HG02970 (cell line): ENCODE measurements around the gene TRIM65.

Experiments used
- ATAC-seq: cut with Tn5 transposase; IDR thresholded peaks from one replicate; pipeline ENCODE4 v1.9.1; 2021; ENCODE audit warnings: mild to moderate bottlenecking, moderate library complexity, moderate number of reproducible peaks; ENCODE audit not compliant: unreplicated experiment, low FRiP score

Gene TRIM65

DNA sequence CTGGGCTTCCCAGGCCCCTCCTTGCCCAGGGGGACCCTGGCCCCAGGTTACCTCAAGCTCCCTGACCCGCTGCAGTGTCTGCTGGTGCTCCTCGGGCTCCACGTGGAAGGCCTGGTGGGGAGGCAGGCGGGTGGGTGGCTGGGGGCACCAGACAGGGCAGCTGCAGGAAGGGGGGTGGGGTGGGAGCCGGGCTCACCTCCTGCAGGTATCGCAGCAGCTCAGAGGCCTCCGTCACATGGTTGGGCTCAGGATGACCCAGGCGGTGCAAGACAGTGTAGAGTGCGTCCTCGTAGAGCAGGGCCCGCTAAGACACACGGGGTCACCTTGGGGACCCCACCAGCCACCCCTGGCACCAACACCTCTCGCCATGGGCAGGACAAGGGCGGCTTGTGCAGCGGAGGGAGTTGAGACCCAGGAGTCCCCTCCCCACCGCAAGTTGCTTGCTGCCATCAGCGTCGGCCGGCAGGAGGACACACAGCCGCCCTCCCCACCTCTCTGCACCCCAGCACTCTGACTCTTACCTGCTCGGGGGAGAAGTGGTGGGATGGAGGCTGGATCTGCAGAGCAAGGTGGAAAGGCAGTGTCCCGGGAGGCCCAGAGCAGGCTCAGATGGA is 53.7 kb downstream of the TRIM65 start:
- no peak for ATAC-seq

- ATAC-seq = no peak
Observed at GRCh38 chr17:75842411-75842810, 54.3 kb downstream of the TRIM65 start.

DNA sequence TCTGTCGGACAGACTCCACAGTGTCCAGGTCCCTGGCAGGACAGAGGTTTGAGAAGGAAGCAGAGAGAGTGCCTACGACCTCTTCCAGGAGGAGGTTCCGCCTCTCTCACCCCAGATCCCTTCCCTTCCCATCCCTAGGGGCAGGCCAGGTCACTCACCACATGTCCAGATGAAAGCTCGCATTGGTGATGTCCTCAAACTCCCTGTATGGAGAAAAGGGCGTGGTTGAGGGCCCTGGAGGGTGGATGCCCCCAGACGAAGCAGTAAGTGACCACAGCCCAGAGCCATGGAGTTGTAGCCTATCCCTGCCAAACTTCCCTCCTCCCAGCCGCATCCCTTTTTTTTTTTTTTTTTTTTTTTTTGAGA is 56.0 kb downstream of the TRIM65 start:
- no peak for ATAC-seq

GRCh38 chr17:75839942-75840798 is 56.6 kb downstream of the TRIM65 start:
- ATAC-seq = no peak
